Stimulated activated naive CD8-positive, alpha-beta T cell treated with anti-CD3 and anti-CD28 coated beads, Interleukin-15, amount 100 ng/mL, for 72 hours (primary cell): ENCODE results near the gene TRIM64C.
"Not testable (repeated sequence)": the region's sequence is repeated elsewhere in the genome, so short reads cannot be mapped to it uniquely, and the experiment has no call there.

ENCODE experiments used
- ATAC-seq: fragments of 150-1000 bp; cut with Tn5 transposase; 2 replicates; pipeline ENCODE4 v1.10.0; 2021; ENCODE audit warnings: mild to moderate bottlenecking, moderate library complexity
- DNase-seq, 2 donors: peaks; one replicate each; pipeline ENCODE4 v3.0.0; 2021 to 2022
- H3K27ac Mint-ChIP-seq, 2 donors: one replicate each; pipeline ENCODE4 v1.8.0; 2022; ENCODE audit warnings: mild to moderate bottlenecking in 2 of 2, mixed read lengths in 2 of 2, moderate library complexity in 2 of 2
- H3K27me3 Mint-ChIP-seq: one replicate; pipeline ENCODE4 v1.8.0; 2022; ENCODE audit warnings: mixed read lengths
- H3K4me1 Mint-ChIP-seq: one replicate; pipeline ENCODE4 v1.8.0; 2022; ENCODE audit warnings: mild to moderate bottlenecking, mixed read lengths
- H3K4me3 Mint-ChIP-seq, 2 donors: one replicate each; pipeline ENCODE4 v1.8.0; 2022; ENCODE audit warnings: mild to moderate bottlenecking in 2 of 2, mixed read lengths in 2 of 2, moderate library complexity in 1 of 2
- H3K9me3 Mint-ChIP-seq, 2 donors: one replicate each; pipeline ENCODE4 v1.8.0; 2022; ENCODE audit warnings: mixed read lengths in 2 of 2

Gene TRIM64C, protein sequence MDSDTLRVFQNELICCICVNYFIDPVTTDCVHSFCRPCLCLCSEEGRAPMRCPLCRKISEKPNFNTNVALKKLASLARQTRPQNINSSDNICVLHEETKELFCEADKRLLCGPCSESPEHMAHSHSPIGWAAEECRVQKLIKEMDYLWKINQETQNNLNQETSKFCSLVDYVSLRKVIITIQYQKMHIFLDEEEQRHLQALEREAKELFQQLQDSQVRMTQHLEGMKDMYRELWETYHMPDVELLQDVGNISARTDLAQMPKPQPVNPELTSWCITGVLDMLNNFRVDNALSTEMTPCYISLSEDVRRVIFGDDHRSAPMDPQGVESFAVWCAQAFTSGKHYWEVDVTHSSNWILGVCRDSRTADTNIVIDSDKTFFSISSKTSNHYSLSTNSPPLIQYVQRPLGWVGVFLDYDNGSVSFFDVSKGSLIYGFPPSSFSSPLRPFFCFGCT

DNA sequence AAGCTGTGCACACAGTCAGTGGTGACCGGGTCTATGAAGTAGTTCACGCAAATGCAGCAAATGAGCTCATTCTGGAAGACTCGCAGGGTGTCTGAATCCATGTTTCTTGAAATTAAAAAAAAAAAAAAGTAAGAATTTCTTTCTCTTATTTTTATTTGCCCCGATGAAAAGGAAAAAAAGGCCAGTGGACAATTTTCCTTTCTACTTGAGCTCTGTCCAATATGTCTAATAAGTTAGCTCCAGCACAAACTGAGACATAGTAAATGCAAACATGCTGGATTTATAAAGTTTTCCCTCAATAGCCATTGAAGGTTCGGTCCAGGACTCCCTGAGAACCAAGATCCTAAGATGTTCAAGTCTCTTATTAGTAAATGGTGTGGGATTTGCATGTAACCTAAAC, at the start of gene TRIM64C:
Gene TRIM64C, minus strand, starts transcription at position 101 of the 400 bp plus-strand sequence. Its CDS starts 0 bp downstream, at position 101.
- not testable (repeated sequence) for H3K27me3 Mint-ChIP-seq, H3K4me3 Mint-ChIP-seq, H3K4me1 Mint-ChIP-seq, ATAC-seq, DNase-seq, H3K9me3 Mint-ChIP-seq
- peak within 1 kb of the TSS in 1 of 2 donors; percentile 19 for H3K27ac Mint-ChIP-seq

DNA sequence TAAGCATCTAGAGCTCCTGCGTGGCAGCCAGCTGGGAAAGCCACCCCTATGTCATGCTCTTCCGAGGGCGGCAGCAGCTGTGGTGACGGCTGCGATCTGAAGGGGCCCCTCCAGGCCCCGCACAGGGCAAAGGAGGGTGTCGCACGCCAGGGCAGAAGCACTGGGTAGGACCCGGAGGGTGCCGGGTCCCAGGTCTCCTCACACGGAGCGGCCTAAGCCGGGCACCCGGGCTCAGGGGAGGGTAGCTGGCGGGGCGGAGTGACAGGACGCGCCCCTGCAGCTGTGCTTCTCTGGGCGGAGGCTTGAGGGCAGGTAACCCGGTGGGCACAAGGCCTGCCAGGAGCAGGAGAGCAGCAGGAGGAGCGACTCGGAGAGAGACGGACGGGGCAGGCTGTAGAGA, 43.4 kb upstream of the TRIM64C start:
- DNase-seq, H3K27ac Mint-ChIP-seq, H3K4me1 Mint-ChIP-seq, H3K4me3 Mint-ChIP-seq, H3K9me3 Mint-ChIP-seq, H3K27me3 Mint-ChIP-seq: not testable (repeated sequence)
- peak; percentile 33 for ATAC-seq

DNA sequence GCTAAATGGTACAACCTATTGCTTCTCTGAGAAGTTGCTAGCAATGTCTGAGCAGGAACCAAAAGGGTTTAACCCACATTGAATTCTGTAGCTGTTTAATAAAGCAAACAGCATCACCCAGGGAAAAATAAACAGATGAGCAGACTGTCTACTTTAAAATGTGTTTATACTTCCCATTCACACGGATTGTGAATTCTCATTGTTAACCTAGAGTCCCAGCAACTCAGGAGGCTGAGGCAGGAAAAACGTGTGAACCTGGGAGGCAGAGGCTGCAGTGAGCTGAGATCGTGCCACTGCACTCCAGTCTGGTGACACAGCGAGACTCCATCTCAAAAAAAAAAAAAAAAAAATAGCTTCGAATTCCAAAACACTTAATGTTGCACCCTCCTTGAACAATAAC, 11.0 kb upstream of the TRIM64C start:
- ATAC-seq, DNase-seq, H3K4me1 Mint-ChIP-seq, H3K27ac Mint-ChIP-seq, H3K9me3 Mint-ChIP-seq, H3K27me3 Mint-ChIP-seq, H3K4me3 Mint-ChIP-seq: not testable (repeated sequence)

DNA sequence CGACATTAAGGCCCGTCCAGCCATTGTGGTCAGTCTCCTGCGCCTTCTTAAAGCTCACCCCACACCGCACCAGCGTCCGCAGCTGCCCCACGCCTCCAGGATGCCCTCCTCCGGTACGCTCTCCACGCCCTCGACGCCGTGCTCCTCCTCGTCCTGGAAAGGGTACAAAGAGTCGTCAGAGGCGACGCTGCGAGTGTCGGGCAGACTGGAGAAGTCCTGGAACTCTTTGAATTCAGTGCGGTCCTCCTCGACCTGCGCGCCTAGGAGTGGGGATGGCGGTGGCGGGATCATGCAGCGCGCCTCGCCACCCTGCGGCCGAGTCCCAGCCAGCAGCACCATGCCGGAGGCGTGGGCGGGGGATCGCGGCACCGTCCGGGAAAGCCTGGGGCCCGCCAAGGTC, 9.1 kb downstream of the TRIM64C start:
- not testable (repeated sequence) for H3K27me3 Mint-ChIP-seq, H3K9me3 Mint-ChIP-seq, ATAC-seq, DNase-seq, H3K4me3 Mint-ChIP-seq, H3K4me1 Mint-ChIP-seq, H3K27ac Mint-ChIP-seq

DNA sequence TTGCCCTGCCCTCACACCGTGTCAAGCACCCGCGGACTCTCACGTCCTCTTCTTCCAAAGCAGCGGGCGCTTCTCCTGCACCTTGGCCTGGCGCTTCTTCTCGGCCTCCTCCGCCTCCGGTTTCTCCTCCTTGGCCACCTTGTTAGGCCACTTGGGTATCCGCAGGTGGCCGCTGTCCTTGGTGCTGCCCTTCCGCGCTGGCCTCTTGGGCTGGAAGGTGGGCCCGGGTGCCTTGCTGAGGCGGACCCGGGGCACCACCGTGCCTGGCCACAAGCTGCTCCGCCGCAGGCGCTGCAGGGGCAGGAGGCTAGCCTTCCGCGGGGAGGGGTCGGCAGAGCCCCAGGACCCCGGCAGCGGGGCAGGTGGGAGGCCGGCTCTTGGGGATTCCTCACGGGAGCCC, 10.7 kb downstream of the TRIM64C start:
- not testable (repeated sequence) for H3K27ac Mint-ChIP-seq, H3K4me3 Mint-ChIP-seq, ATAC-seq, H3K27me3 Mint-ChIP-seq, DNase-seq, H3K4me1 Mint-ChIP-seq
- peaks cover 0 to 10% of the 10 kb centered on the region in 2 donors for H3K9me3 Mint-ChIP-seq

DNA sequence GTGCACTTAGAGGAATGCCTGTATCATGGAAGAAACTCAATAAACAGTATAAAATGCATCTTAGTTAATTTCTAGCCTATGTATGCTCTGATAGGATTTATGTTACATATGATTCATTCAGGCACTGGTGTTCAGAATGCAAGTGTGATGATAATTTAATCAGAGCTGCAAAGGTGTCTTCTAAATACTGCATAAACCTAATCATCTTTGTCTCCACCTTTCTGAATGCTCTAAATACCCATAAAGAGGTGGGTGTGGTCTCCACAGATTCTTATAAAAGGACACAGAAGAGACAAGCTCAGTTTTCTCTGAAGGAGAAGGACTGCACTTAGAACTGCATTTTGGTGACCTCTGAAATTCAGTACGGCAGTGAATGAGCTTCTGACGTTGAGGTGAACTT, 30.4 kb downstream of the TRIM64C start, which contains the start of gene TRIM49B:
Gene TRIM49B, plus strand, starts transcription at position 301 of the 400 bp plus-strand sequence. CDS start 2,777 bp downstream, outside the sequence.
- not testable (repeated sequence) for H3K4me3 Mint-ChIP-seq, ATAC-seq, DNase-seq, H3K27ac Mint-ChIP-seq, H3K27me3 Mint-ChIP-seq, H3K9me3 Mint-ChIP-seq, H3K4me1 Mint-ChIP-seq
